ENCODE results near the gene SEMA6A. TPM values are rescaled to one million over a fixed set of nuclear protein-coding genes. Genes with fewer than 3 reads are reported as not detected.

Gene SEMA6A
- total and polyA plus RNA-seq, 2 experiments from 2014 or later, result 233 to 400 TPM

DNA sequence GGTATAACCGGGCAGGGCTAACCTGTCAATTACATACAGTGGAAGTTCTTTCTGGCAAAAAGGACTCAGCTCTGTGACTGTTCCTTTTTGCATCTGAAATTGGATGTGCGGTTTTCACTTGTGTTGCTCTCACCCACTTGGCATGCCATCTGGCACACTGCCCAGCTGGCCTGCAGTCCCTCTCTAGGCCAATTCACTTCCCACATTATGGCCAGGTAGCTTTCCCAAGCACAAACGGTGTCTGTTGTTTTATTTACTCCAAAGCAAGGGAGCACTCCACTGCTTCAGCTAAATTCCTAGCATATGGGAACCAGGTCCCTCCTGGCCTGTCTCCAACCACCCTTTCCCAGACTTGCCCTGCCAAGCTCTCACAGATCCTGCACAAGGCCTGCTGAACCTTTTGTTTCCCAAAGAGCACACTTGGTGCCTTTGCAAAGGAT lies 132.5 kb downstream of the SEMA6A start:
- Mint-ChIP-seq H3K4me1 (peaks cover 73% of the 10 kb centered on the region), H3K27ac (peak overlapping the region; percentile 69; the same call in 1 of the 2 replicates), H3K27me3 (ENCODE audit: insufficient read depth, low read depth, poor library complexity) (peaks cover 45% of the 10 kb centered on the region), H3K9me3 (peaks cover 5% of the 10 kb centered on the region; the same call in 1 of the 3 replicates), H3K36me3 (ENCODE audit: low read depth) (peaks cover 26% of the 10 kb centered on the region), H3K4me3 (no peak overlapping the region)
- DNase-seq (ENCODE audit: low spot score) (peak; percentile 48), ATAC-seq (peak; percentile 8)
- no peak for TF ChIP-seq EZH2phosphoT487 (IDR thresholded peaks at IDR 0.05; ENCODE audit: unreplicated experiment)
- peak; percentile 50 for TF ChIP-seq POLR2AphosphoS5 (IDR thresholded peaks at IDR 0.05; ENCODE audit: low read depth)
- Histone ChIP-seq H3F3A (replicated peaks; ENCODE audit: low read depth) (peaks cover 16% of the 10 kb centered on the region), H3K9me2 (ENCODE audit: insufficient read depth) (no peaks in the 10 kb centered on the region), H3K36me3 (ENCODE audit: insufficient read depth) (peaks cover 23% of the 10 kb centered on the region), H2AFZ (no peak overlapping the region), H3K4me1 (ENCODE audit: insufficient read depth) (peaks cover 77% of the 10 kb centered on the region), H3K27me3 (ENCODE audit: insufficient read depth) (peaks cover 13% of the 10 kb centered on the region; the same call in 1 of the 2 replicates), H3K4me2 (no peak overlapping the region), H3K4me3 (no peak overlapping the region), H4K20me1 (replicated peaks; ENCODE audit: insufficient read depth) (peaks cover 8% of the 10 kb centered on the region; the same call in 1 of the 2 replicates), H3K27ac (ENCODE audit: low read depth) (peak overlapping the region; percentile 82), H3K79me2 (replicated peaks; ENCODE audit: insufficient read depth) (no peaks in the 10 kb centered on the region)

DNA sequence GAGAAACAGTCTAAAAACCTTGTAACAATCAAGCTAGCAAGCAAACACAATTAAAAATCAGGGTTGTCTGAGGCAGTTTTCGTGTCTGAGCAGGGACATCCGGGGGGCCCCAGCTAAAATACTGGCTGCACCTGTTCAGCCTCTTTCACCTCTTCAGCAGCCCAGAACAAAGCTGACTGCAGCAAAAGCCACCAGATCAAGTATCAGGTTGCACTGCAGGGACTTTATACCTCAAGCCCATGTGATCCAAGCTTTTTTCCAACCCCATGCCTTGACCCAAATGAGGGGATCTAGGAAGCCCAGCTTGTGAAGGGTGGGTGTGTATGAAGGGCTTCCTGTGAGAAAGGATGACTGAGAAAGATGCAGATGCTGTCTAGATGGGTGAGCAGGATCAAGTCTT lies 133.4 kb downstream of the SEMA6A start:
- no peaks in the 10 kb centered on the region for H3K79me2 ChIP-seq (replicated peaks; ENCODE audit: insufficient read depth)
- no peak overlapping the region for H3K4me3 Mint-ChIP-seq
- no peak overlapping the region for H3K27ac Mint-ChIP-seq
- 0 out of 3 replicates have a peak, but pooled peaks cover 2% of the 10 kb centered on the region for H3K9me3 Mint-ChIP-seq
- ATAC-seq (peak; percentile 34), DNase-seq (ENCODE audit: low spot score) (peak; percentile 69)
- H2AFZ ChIP-seq, result no peak overlapping the region
- peaks cover 68% of the 10 kb centered on the region for H3K4me1 Mint-ChIP-seq
- H3K4me2 ChIP-seq, result no peak overlapping the region
- no peak overlapping the region; the same call in 1 of the 2 replicates for H3K27ac ChIP-seq (ENCODE audit: low read depth)
- H3K36me3 Mint-ChIP-seq (ENCODE audit: low read depth), result peaks cover 17% of the 10 kb centered on the region
- peaks cover 17% of the 10 kb centered on the region for H3K36me3 ChIP-seq (ENCODE audit: insufficient read depth)
- H3K9me2 ChIP-seq (ENCODE audit: insufficient read depth), result no peaks in the 10 kb centered on the region
- peaks cover 13% of the 10 kb centered on the region for H3F3A ChIP-seq (replicated peaks; ENCODE audit: low read depth)
- H3K27me3 ChIP-seq (ENCODE audit: insufficient read depth), result peaks cover 17% of the 10 kb centered on the region; the same call in 1 of the 2 replicates
- peaks cover 42% of the 10 kb centered on the region for H3K27me3 Mint-ChIP-seq (ENCODE audit: insufficient read depth, low read depth, poor library complexity)
- H3K4me3 ChIP-seq, result no peak overlapping the region
- peaks cover 8% of the 10 kb centered on the region; the same call in 1 of the 2 replicates for H4K20me1 ChIP-seq (replicated peaks; ENCODE audit: insufficient read depth)
- H3K4me1 ChIP-seq (ENCODE audit: insufficient read depth), result peaks cover 77% of the 10 kb centered on the region
- TF ChIP-seq, protein P1, sequence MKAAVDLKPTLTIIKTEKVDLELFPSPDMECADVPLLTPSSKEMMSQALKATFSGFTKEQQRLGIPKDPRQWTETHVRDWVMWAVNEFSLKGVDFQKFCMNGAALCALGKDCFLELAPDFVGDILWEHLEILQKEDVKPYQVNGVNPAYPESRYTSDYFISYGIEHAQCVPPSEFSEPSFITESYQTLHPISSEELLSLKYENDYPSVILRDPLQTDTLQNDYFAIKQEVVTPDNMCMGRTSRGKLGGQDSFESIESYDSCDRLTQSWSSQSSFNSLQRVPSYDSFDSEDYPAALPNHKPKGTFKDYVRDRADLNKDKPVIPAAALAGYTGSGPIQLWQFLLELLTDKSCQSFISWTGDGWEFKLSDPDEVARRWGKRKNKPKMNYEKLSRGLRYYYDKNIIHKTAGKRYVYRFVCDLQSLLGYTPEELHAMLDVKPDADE (IDR thresholded peaks at IDR 0.05), result no peak
- TF ChIP-seq, protein P2, sequence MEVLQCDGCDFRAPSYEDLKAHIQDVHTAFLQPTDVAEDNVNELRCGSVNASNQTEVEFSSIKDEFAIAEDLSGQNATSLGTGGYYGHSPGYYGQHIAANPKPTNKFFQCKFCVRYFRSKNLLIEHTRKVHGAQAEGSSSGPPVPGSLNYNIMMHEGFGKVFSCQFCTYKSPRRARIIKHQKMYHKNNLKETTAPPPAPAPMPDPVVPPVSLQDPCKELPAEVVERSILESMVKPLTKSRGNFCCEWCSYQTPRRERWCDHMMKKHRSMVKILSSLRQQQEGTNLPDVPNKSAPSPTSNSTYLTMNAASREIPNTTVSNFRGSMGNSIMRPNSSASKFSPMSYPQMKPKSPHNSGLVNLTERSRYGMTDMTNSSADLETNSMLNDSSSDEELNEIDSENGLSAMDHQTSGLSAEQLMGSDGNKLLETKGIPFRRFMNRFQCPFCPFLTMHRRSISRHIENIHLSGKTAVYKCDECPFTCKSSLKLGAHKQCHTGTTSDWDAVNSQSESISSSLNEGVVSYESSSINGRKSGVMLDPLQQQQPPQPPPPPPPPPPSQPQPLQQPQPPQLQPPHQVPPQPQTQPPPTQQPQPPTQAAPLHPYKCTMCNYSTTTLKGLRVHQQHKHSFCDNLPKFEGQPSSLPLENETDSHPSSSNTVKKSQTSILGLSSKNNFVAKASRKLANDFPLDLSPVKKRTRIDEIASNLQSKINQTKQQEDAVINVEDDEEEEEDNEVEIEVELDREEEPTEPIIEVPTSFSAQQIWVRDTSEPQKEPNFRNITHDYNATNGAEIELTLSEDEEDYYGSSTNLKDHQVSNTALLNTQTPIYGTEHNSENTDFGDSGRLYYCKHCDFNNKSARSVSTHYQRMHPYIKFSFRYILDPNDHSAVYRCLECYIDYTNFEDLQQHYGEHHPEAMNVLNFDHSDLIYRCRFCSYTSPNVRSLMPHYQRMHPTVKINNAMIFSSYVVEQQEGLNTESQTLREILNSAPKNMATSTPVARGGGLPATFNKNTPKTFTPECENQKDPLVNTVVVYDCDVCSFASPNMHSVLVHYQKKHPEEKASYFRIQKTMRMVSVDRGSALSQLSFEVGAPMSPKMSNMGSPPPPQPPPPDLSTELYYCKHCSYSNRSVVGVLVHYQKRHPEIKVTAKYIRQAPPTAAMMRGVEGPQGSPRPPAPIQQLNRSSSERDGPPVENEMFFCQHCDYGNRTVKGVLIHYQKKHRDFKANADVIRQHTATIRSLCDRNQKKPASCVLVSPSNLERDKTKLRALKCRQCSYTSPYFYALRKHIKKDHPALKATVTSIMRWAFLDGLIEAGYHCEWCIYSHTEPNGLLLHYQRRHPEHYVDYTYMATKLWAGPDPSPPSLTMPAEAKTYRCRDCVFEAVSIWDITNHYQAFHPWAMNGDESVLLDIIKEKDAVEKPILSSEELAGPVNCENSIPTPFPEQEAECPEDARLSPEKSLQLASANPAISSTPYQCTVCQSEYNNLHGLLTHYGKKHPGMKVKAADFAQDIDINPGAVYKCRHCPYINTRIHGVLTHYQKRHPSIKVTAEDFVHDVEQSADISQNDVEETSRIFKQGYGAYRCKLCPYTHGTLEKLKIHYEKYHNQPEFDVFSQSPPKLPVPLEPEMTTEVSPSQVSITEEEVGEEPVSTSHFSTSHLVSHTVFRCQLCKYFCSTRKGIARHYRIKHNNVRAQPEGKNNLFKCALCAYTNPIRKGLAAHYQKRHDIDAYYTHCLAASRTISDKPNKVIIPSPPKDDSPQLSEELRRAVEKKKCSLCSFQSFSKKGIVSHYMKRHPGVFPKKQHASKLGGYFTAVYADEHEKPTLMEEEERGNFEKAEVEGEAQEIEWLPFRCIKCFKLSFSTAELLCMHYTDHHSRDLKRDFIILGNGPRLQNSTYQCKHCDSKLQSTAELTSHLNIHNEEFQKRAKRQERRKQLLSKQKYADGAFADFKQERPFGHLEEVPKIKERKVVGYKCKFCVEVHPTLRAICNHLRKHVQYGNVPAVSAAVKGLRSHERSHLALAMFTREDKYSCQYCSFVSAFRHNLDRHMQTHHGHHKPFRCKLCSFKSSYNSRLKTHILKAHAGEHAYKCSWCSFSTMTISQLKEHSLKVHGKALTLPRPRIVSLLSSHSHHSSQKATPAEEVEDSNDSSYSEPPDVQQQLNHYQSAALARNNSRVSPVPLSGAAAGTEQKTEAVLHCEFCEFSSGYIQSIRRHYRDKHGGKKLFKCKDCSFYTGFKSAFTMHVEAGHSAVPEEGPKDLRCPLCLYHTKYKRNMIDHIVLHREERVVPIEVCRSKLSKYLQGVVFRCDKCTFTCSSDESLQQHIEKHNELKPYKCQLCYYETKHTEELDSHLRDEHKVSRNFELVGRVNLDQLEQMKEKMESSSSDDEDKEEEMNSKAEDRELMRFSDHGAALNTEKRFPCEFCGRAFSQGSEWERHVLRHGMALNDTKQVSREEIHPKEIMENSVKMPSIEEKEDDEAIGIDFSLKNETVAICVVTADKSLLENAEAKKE (CRISPR knock-in tag; IDR thresholded peaks at IDR 0.05), result 0 out of 2 replicates have a peak, but pooled peaks have one; percentile 37

All from GM23338 (cell line).